GM23338 (cell line): ENCODE measurements around the gene EXD3.

ENCODE experiments used
- CREB1 ChIP-seq: fragments of 250-450 bp; sonication (Bioruptor Pico); IDR thresholded peaks from 2 replicates; pipeline ENCODE4 v1.5.0; 2020; ENCODE audit warnings: low read depth, mild to moderate bottlenecking, moderate library complexity
- CTCF ChIP-seq, 2 experiments: fragments of 200-600 bp in 1 of 2; sonication (generic) in 1 of 2; conservative IDR thresholded peaks; 2 replicates each; pipeline versions ENCODE4 v1.5.1 to v1.6.1; 2016 to 2017; ENCODE audit warnings: antibody characterized with exemption in 2 of 2, low read depth in 2 of 2, mild to moderate bottlenecking in 2 of 2, moderate library complexity in 1 of 2
- EZH2 ChIP-seq: fragments of 200-600 bp; sonication (generic); IDR thresholded peaks from one replicate; pipeline ENCODE4 v1.8.0; 2017; ENCODE audit warnings: antibody characterized with exemption, mild to moderate bottlenecking, low read depth; ENCODE audit not compliant: unreplicated experiment
- EZH2phosphoT487 ChIP-seq: fragments of 200-600 bp; sonication (generic); IDR thresholded peaks from one replicate; pipeline ENCODE4 v1.8.1; 2018; ENCODE audit warnings: antibody characterized with exemption; ENCODE audit not compliant: unreplicated experiment
- JUNB ChIP-seq: IDR thresholded peaks from one replicate; pipeline ENCODE4 v1.6.1; 2016; ENCODE audit warnings: antibody characterized with exemption; ENCODE audit not compliant: unreplicated experiment
- POLR2AphosphoS5 ChIP-seq: IDR thresholded peaks from 2 replicates; pipeline ENCODE4 v1.6.1; 2016; ENCODE audit warnings: antibody characterized with exemption, low read depth

DNA sequence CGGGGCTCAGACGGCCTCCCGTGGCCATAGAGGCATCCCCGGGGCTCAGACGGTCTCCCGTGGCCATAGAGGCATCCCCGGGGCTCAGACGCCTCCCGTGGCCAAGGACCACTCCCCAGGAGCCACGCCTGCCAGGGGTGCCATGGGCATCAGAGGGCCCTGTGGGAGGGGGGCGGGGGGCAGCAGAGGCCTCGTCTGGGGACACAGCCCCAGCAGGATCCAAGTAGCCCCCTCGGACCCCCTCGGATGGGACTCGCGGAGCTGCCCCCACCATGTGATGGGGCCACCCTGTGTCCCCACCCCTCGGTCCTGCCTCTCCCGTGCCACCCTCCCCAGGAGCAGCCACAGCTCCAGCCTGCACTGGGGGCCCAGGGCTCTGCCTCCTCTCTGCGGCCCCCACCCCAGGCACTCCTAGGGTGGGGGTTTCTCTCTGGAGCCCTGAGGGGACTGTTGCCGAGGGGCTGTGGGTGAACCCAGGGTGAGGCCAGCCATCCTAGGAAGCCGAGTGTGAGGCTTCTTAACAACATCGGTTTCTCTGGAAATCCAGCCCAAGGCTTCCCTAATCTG, 15.7 kb upstream of the EXD3 start:
- TF ChIP-seq CTCF (conservative IDR thresholded peaks at IDR 0.05; ENCODE audit: low read depth in 2 of 2) (no peak), POLR2AphosphoS5 (no peak), EZH2 (no peak), EZH2phosphoT487 (no peak), JUNB (no peak), CREB1 (CRISPR knock-in tag) (no peak)
